Activated T-cell treated with anti-CD3 and anti-CD28 coated beads, Interleukin-2, amount 50 U/mL, for 4 hours (primary cell): ENCODE measurements around the gene STAM2. TPM values are rescaled to one million over a fixed set of nuclear protein-coding genes. Genes with fewer than 3 reads are reported as not detected.

Experiments used
- ATAC-seq, 2 donors: fragments of 200-7000 bp; cut with Tn5 transposase; one replicate each; pipeline ENCODE4 v1.10.0; 2021
- DNase-seq: peaks from one replicate; pipeline ENCODE4 v3.0.0-alpha.2; 2020
- H3K27me3 Mint-ChIP-seq: one replicate; pipeline ENCODE4 v1.8.0; 2021; ENCODE audit warnings: low read depth, mixed read lengths
- H3K36me3 Mint-ChIP-seq: one replicate; pipeline ENCODE4 v1.8.0; 2022; ENCODE audit warnings: mixed read lengths; ENCODE audit not compliant: insufficient read depth
- H3K4me1 Mint-ChIP-seq: one replicate; pipeline ENCODE4 v1.8.0; 2021; ENCODE audit warnings: low read depth, mixed read lengths
- H3K4me3 Mint-ChIP-seq: one replicate; pipeline ENCODE4 v1.8.0; 2021; ENCODE audit warnings: mild to moderate bottlenecking, moderate library complexity, mixed read lengths
- H3K9me3 Mint-ChIP-seq: one replicate; pipeline ENCODE4 v1.8.0; 2021; ENCODE audit warnings: mixed read lengths
- total RNA-seq, 3 donors: library from RNA; stranded (reverse); gene quantifications; one replicate each; pipeline ENCODE4 v1.2.1, GENCODE V29; 2021

The STAM2 gene
- total RNA-seq, 3 donors from 2014 or later: 23.0 to 23.7 (median 23.1) TPM

DNA sequence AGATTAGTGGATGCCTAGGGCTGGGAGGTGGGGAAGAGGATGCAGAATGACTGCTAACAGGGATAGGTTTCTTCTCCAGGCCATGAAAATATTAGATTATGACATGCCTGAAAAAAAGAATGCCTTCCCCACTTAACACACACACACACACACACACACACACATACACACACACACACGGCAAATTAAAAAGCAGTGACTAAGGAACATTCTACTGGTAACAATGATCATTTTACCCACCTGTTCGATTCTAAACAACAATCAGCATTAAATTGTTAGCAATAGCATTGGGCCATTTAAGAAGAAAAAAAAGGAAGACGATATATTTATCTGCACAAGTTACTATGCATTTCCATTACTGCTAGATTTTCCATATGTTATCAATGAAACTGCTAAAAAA, 87.6 kb downstream of the STAM2 start:
- no peak for ATAC-seq
- no peak for DNase-seq
- H3K4me3 Mint-ChIP-seq: no peak overlapping the region
- no peaks in the 10 kb centered on the region for H3K36me3 Mint-ChIP-seq
- H3K4me1 Mint-ChIP-seq: no peaks in the 10 kb centered on the region
- no peaks in the 10 kb centered on the region for H3K9me3 Mint-ChIP-seq
- H3K27me3 Mint-ChIP-seq: peaks cover 2% of the 10 kb centered on the region

DNA sequence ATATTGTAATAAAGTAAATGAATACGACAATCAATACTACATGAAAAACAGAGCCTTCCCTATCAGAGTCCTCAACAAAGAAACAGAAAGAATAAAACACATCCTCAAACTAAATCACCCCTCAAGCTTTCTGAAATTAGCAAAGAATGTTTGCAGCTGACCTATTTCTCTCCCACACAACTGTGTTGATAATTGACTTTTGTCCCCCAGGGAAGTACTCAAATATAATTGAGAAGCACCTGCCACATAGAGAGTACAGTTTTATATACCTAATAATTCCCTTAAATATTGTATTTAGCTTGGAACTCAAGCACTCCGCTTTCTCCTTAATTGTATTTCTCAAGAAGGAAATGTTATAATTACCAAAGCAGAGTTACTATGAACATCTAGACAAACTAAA, 89.3 kb downstream of the STAM2 start:
- H3K9me3 Mint-ChIP-seq: no peaks in the 10 kb centered on the region
- H3K4me1 Mint-ChIP-seq: no peaks in the 10 kb centered on the region
- DNase-seq: no peak
- no peak for ATAC-seq
- peaks cover 2% of the 10 kb centered on the region for H3K27me3 Mint-ChIP-seq
- H3K36me3 Mint-ChIP-seq: no peaks in the 10 kb centered on the region
- H3K4me3 Mint-ChIP-seq: no peak overlapping the region

DNA sequence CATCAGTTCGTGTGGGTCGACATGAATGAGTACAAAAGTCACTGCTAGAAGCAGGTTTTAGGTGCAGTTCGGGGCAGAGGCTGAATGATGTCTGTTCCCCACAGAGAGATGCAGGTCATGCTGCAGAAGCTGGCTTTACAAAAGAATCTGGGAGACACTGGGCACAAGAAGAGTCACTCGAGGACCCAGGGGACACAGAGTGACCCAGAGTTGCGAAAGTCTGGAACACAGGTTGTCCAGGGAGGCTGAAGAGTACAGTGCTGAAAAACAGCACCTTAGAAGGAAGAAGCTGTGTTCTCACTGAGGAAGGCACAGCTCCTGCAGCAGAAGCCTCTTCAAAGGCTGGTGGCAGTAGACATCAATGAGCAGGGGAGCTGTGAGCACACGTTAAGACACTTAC, 91.5 kb downstream of the STAM2 start:
- Mint-ChIP-seq H3K36me3 (no peaks in the 10 kb centered on the region), H3K27me3 (no peaks in the 10 kb centered on the region), H3K9me3 (peaks cover 5% of the 10 kb centered on the region), H3K4me3 (no peak overlapping the region), H3K4me1 (no peaks in the 10 kb centered on the region)
- DNase-seq: no peak
- no peak for ATAC-seq

DNA sequence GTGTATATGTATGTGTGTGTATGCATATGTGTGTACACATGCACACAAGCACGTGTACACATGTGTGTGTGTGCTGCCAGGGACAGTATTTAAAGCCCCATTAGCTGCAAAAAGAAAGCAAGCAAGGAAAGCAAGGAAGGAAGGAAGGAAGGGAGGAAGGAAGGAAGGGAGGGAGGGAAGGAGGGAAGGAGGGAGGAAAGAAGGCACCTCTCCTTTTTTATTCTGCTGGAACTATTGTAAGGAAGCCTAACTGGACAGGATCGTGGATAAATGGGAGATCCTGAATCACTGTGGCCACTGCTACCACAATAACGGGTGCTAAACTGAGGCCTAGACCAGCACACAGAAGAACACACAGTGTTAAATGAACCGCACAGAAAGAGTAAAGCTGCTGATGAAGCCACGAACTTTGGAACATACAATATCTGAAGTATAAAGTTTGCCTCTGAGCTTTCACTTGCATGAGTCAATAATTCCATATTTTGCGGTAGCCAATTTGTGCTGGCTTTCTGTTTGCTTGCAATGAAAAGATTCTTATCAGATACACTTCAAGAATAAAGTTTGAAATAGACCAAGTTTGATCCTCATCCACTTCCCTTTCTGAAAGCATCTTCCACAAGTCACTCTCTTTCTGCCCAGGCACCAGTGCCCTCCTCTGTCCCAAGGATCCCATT, 92.2 kb downstream of the STAM2 start:
- H3K4me3 Mint-ChIP-seq: no peak overlapping the region
- H3K27me3 Mint-ChIP-seq: no peaks in the 10 kb centered on the region
- H3K9me3 Mint-ChIP-seq: peaks cover 5% of the 10 kb centered on the region
- DNase-seq (no peak), ATAC-seq (no peak)
- no peaks in the 10 kb centered on the region for H3K36me3 Mint-ChIP-seq
- H3K4me1 Mint-ChIP-seq: no peaks in the 10 kb centered on the region

GRCh38 chr2:152078662-152079061, 96.9 kb downstream of the STAM2 start:
- ATAC-seq: no peak
- no peaks in the 10 kb centered on the region for H3K4me1 Mint-ChIP-seq

DNA sequence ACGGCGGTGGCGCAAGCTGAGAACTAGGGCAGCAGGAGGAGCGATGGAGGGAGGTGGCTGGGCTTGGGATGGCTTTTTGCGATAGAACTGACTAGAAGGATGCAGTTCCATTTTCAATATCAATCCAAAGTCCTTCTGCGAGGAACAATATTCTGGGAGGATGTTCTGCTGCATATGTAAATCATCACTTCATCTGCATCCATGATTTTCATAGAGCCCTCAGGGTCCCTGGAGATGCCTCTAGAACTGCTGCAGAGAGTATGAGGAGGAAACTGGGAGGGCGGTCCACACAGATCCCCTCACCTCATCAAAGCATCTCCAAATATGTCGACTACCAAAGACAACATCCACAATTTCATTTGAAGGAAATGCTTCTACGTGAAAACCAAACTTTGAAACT, 97.5 kb downstream of the STAM2 start:
- Mint-ChIP-seq H3K9me3 (peaks cover 5% of the 10 kb centered on the region), H3K4me3 (no peak overlapping the region), H3K36me3 (peaks cover 2% of the 10 kb centered on the region), H3K27me3 (peaks cover 3% of the 10 kb centered on the region), H3K4me1 (no peaks in the 10 kb centered on the region)
- no peak for DNase-seq
- ATAC-seq: no peak

More at GRCh38 chr2:152078662-152079061, 96.9 kb downstream of the STAM2 start:
- H3K9me3 Mint-ChIP-seq: peaks cover 5% of the 10 kb centered on the region
- H3K27me3 Mint-ChIP-seq: peaks cover 3% of the 10 kb centered on the region
- no peak for DNase-seq
- no peak overlapping the region for H3K4me3 Mint-ChIP-seq
- H3K36me3 Mint-ChIP-seq: peaks cover 2% of the 10 kb centered on the region

DNA sequence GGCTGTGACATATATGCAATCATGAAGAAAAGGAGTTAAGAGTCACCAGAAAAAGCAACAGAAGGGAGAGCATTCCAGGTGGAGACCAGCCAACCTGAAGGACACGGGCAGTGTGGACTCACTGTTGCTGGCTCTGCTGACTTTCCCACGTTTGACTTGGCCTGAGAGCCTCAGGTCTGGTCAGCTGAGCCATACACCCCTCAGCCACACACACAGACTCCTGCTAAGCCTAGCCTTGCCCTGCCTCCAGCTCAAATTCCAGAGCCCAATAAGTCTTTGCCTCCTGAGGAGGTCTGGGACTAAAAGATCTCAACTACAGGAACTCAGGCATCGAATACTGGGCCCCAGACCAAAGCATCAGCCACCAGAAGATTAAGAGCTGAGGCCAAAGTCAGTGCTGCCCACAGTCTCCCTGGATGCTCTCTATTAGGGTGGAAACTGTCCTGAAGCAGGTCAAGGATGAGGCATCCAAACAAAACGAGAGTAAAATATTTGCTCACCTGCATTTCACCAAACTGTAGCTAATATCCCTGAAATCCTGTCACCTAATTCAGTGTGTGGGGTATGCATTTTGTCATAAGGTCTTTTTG, 100.0 kb downstream of the STAM2 start:
- no peak overlapping the region for H3K4me3 Mint-ChIP-seq
- ATAC-seq (no peak), DNase-seq (no peak)
- H3K36me3 Mint-ChIP-seq: peaks cover 2% of the 10 kb centered on the region
- H3K9me3 Mint-ChIP-seq: peaks cover 1% of the 10 kb centered on the region
- no peaks in the 10 kb centered on the region for H3K4me1 Mint-ChIP-seq
- peaks cover 3% of the 10 kb centered on the region for H3K27me3 Mint-ChIP-seq

GRCh38 chr2:152072011-152072410, 103.6 kb downstream of the STAM2 start:
- no peaks in the 10 kb centered on the region for H3K36me3 Mint-ChIP-seq
- no peak for DNase-seq
- no peak for ATAC-seq
- H3K4me1 Mint-ChIP-seq: no peaks in the 10 kb centered on the region
- H3K9me3 Mint-ChIP-seq: no peaks in the 10 kb centered on the region
- peaks cover 3% of the 10 kb centered on the region for H3K27me3 Mint-ChIP-seq
- H3K4me3 Mint-ChIP-seq: no peak overlapping the region

DNA sequence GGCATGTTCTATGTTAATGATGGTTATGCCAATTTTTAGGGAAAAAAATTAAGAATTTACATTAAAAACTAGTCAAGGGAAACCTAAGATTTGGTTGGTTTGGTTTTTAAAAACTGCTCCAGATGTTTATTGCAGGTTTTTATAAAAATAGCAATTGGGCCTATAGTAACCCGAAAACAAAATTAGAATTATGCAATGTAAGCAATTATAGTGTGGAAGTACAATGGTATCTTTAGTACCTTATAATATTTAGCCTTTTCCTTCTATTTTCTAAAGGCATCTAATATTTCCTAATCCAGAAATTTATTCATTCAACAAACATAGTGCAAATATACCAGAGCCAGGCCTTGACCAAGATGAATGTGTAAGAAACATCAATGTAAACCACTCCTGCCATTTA, 104.0 kb downstream of the STAM2 start:
- Mint-ChIP-seq H3K27me3 (no peaks in the 10 kb centered on the region), H3K4me1 (no peaks in the 10 kb centered on the region), H3K9me3 (no peaks in the 10 kb centered on the region), H3K4me3 (no peak overlapping the region), H3K36me3 (no peaks in the 10 kb centered on the region)
- no peak for DNase-seq
- no peak for ATAC-seq

GRCh38 chr2:152071092-152071491, 104.5 kb downstream of the STAM2 start:
- DNase-seq: no peak
- H3K36me3 Mint-ChIP-seq: no peaks in the 10 kb centered on the region
- ATAC-seq: no peak
- H3K27me3 Mint-ChIP-seq: no peaks in the 10 kb centered on the region
- H3K4me3 Mint-ChIP-seq: no peak overlapping the region
- H3K4me1 Mint-ChIP-seq: no peaks in the 10 kb centered on the region
- H3K9me3 Mint-ChIP-seq: no peaks in the 10 kb centered on the region

DNA sequence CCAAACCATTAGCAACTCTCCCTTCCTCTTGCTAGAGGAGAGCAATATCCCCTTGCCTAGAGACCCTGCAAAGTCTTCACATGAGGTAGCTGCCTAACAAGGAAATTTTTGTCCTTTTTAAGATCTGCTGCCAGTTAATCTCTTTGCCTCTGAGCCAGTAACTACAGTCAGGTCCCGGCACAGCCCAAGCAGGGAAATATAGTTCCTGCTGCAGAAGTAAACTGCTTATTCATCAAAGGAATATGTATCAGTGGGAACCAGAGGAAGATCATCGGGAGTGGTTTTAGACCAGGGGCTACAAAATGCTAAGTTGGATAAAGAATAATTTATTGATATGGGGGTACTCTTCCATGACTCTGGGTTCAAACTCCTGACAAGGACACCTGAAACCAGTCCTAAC, 107.3 kb downstream of the STAM2 start:
- no peak for ATAC-seq
- H3K36me3 Mint-ChIP-seq: no peaks in the 10 kb centered on the region

DNA sequence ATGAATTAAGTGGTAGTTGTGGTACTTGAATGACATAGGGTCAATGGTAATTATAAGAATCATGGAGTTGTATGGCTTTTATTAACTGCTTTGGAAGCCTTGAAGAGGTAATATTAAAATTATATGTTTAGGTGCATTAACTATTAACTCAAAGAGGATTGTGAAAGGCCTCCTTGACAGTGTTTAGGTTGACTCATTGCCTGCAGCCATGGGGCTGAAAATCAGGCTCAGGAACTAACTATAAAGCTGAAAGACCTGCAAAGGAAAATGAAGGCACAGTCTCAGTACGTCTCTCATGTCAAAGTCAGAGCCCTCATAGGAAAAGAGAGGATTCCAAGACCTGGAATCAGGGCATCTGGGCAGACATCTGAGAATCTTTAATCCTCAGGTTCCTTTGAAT, 107.7 kb downstream of the STAM2 start:
- Mint-ChIP-seq H3K27me3 (peaks cover 4% of the 10 kb centered on the region), H3K9me3 (no peaks in the 10 kb centered on the region), H3K36me3 (no peaks in the 10 kb centered on the region), H3K4me3 (no peak overlapping the region), H3K4me1 (no peaks in the 10 kb centered on the region)
- DNase-seq (no peak), ATAC-seq (no peak)

More for the DNA sequence above, 107.3 kb downstream of the STAM2 start:
- no peaks in the 10 kb centered on the region for H3K9me3 Mint-ChIP-seq
- H3K27me3 Mint-ChIP-seq: peaks cover 3% of the 10 kb centered on the region
- no peak for DNase-seq
- H3K4me3 Mint-ChIP-seq: no peak overlapping the region
- no peaks in the 10 kb centered on the region for H3K4me1 Mint-ChIP-seq

Other genes starting within 250 kb of the STAM2 start
- gene CACNB4, start 76.7 kb downstream of the STAM2 start, total RNA-seq: under 1 TPM; 0.05 to 0.26 (median 0.15) TPM
- gene FMNL2, start 159.4 kb upstream of the STAM2 start, total RNA-seq: 1 to 10 TPM in 2 of 3 donors, under 1 TPM in 1; 0.63 to 3.2 (median 1.4) TPM